ENCODE data around the gene DENND2A. TPM values are rescaled to one million over a fixed set of nuclear protein-coding genes. Genes with fewer than 3 reads are reported as not detected.
"Not testable (repeated sequence)": the region's sequence is repeated elsewhere in the genome, so short reads cannot be mapped to it uniquely, and the experiment has no call there.

DENND2A gene
- total and polyA plus RNA-seq, 9 donors = 23.9 to 72.2 (median 48.3) TPM

- WGBS (ENCODE audit: insufficient coverage) = 69% methylated on average over 5 of the region's 12 CpGs
- Histone ChIP-seq H3K36me3 (ENCODE audit: control insufficient read depth, insufficient read depth, low read length) (no peaks in the 10 kb centered on the region), H3K27me3 (ENCODE audit: control insufficient read depth, insufficient read depth, low read length) (no peaks in the 10 kb centered on the region), H3K4me1 (ENCODE audit: control insufficient read depth, insufficient read depth, low read length) (peaks cover 11% of the 10 kb centered on the region), H3K9me3 (replicated peaks; ENCODE audit: control insufficient read depth, low read depth, low read length) (no peaks in the 10 kb centered on the region), H3K4me3 (ENCODE audit: low read length) (no peak overlapping the region), H3K27ac (ENCODE audit: low read length) (no peak overlapping the region)
- DNase-seq = no peak
Measured at GRCh38 chr7:140650367-140650766, 9.8 kb upstream of the DENND2A start.

- H3K9me3 ChIP-seq (replicated peaks; ENCODE audit: control insufficient read depth, low read depth, low read length) = no peaks in the 10 kb centered on the region
- no peaks in the 10 kb centered on the region for H3K27me3 ChIP-seq (ENCODE audit: control insufficient read depth, insufficient read depth, low read length)
- H3K36me3 ChIP-seq (ENCODE audit: control insufficient read depth, insufficient read depth, low read length) = no peaks in the 10 kb centered on the region
- no peak overlapping the region for H3K4me3 ChIP-seq (ENCODE audit: low read length)
- H3K27ac ChIP-seq (ENCODE audit: low read length) = no peak overlapping the region
- DNase-seq = no peak
- WGBS (ENCODE audit: insufficient coverage) = no CpG with 5 or more reads among the region's 6 CpGs
- peaks cover 11% of the 10 kb centered on the region for H3K4me1 ChIP-seq (ENCODE audit: control insufficient read depth, insufficient read depth, low read length)
Measured at GRCh38 chr7:140649556-140650205, 9.1 kb upstream of the DENND2A start.

GRCh38 chr7:140646931-140647647 lies 6.5 kb upstream of the DENND2A start:
- peak; percentile 48 for DNase-seq
- H3K4me1 ChIP-seq (ENCODE audit: control insufficient read depth, insufficient read depth, low read length) = peaks cover 4% of the 10 kb centered on the region
- 10% methylated on average over 2 of the region's 8 CpGs for WGBS (ENCODE audit: insufficient coverage)
- no peaks in the 10 kb centered on the region for H3K9me3 ChIP-seq (replicated peaks; ENCODE audit: control insufficient read depth, low read depth, low read length)
- H3K27ac ChIP-seq (ENCODE audit: low read length) = no peak overlapping the region
- H3K4me3 ChIP-seq (ENCODE audit: low read length) = no peak overlapping the region
- no peaks in the 10 kb centered on the region for H3K36me3 ChIP-seq (ENCODE audit: control insufficient read depth, insufficient read depth, low read length)
- H3K27me3 ChIP-seq (ENCODE audit: control insufficient read depth, insufficient read depth, low read length) = no peaks in the 10 kb centered on the region

GRCh38 chr7:140645166-140645900 lies 4.7 kb upstream of the DENND2A start:
- no peak overlapping the region for H3K27ac ChIP-seq (ENCODE audit: low read length)
- no peaks in the 10 kb centered on the region for H3K9me3 ChIP-seq (replicated peaks; ENCODE audit: control insufficient read depth, low read depth, low read length)
- H3K27me3 ChIP-seq (ENCODE audit: control insufficient read depth, insufficient read depth, low read length) = peaks cover 6% of the 10 kb centered on the region
- peaks cover 15% of the 10 kb centered on the region for H3K4me1 ChIP-seq (ENCODE audit: control insufficient read depth, insufficient read depth, low read length)
- DNase-seq = no peak
- no peak overlapping the region for H3K4me3 ChIP-seq (ENCODE audit: low read length)
- no peaks in the 10 kb centered on the region for H3K36me3 ChIP-seq (ENCODE audit: control insufficient read depth, insufficient read depth, low read length)
- WGBS (ENCODE audit: insufficient coverage) = 82% methylated on average over 5 of the region's 8 CpGs

- not testable (repeated sequence) for H3K9me3 ChIP-seq (replicated peaks; ENCODE audit: control insufficient read depth, low read depth, low read length); DNase-seq; H3K27ac ChIP-seq (ENCODE audit: low read length); H3K4me3 ChIP-seq (ENCODE audit: low read length); H3K27me3 ChIP-seq (ENCODE audit: control insufficient read depth, insufficient read depth, low read length); H3K36me3 ChIP-seq (ENCODE audit: control insufficient read depth, insufficient read depth, low read length)
- 95% methylated on average over 11 of the region's 13 CpGs for WGBS (ENCODE audit: insufficient coverage)
- H3K4me1 ChIP-seq (ENCODE audit: control insufficient read depth, insufficient read depth, low read length) = peaks cover 15% of the 10 kb centered on the region
Measured at GRCh38 chr7:140644761-140645160, 4.1 kb upstream of the DENND2A start.

GRCh38 chr7:140643416-140643815 lies 2.8 kb upstream of the DENND2A start:
- Histone ChIP-seq H3K36me3 (ENCODE audit: control insufficient read depth, insufficient read depth, low read length) (no peaks in the 10 kb centered on the region), H3K27me3 (ENCODE audit: control insufficient read depth, insufficient read depth, low read length) (peaks cover 8% of the 10 kb centered on the region), H3K4me1 (ENCODE audit: control insufficient read depth, insufficient read depth, low read length) (peaks cover 24% of the 10 kb centered on the region), H3K27ac (ENCODE audit: low read length) (no peak overlapping the region), H3K4me3 (ENCODE audit: low read length) (no peak overlapping the region), H3K9me3 (replicated peaks; ENCODE audit: control insufficient read depth, low read depth, low read length) (no peaks in the 10 kb centered on the region)
- WGBS (ENCODE audit: insufficient coverage) = no CpG with 5 or more reads among the region's 5 CpGs
- DNase-seq = no peak

- 15% methylated on average over 9 of the region's 15 CpGs for WGBS (ENCODE audit: insufficient coverage)
- H3K4me3 ChIP-seq (ENCODE audit: low read length) = peak overlapping the region; percentile 78
- peaks cover 36% of the 10 kb centered on the region for H3K4me1 ChIP-seq (ENCODE audit: control insufficient read depth, insufficient read depth, low read length)
- peaks cover 6% of the 10 kb centered on the region for H3K36me3 ChIP-seq (ENCODE audit: control insufficient read depth, insufficient read depth, low read length)
- peak overlapping the region; percentile 98 for H3K27ac ChIP-seq (ENCODE audit: low read length)
- H3K27me3 ChIP-seq (ENCODE audit: control insufficient read depth, insufficient read depth, low read length) = peaks cover 8% of the 10 kb centered on the region
- DNase-seq = peak; percentile 63
- no peaks in the 10 kb centered on the region for H3K9me3 ChIP-seq (replicated peaks; ENCODE audit: control insufficient read depth, low read depth, low read length)
Measured at GRCh38 chr7:140641524-140642195, 1.0 kb upstream of the DENND2A start.

- Histone ChIP-seq H3K9me3 (replicated peaks; ENCODE audit: control insufficient read depth, low read depth, low read length) (no peaks in the 10 kb centered on the region), H3K36me3 (ENCODE audit: control insufficient read depth, insufficient read depth, low read length) (peaks cover 11% of the 10 kb centered on the region), H3K4me3 (ENCODE audit: low read length) (peak overlapping the region; percentile 92), H3K27me3 (ENCODE audit: control insufficient read depth, insufficient read depth, low read length) (peaks cover 8% of the 10 kb centered on the region), H3K27ac (ENCODE audit: low read length) (peak overlapping the region; percentile 93), H3K4me1 (ENCODE audit: control insufficient read depth, insufficient read depth, low read length) (peaks cover 50% of the 10 kb centered on the region)
- WGBS (ENCODE audit: insufficient coverage) = under 1% methylated on average over 74 of the region's 74 CpGs
- DNase-seq = peak; percentile 72
Measured at GRCh38 chr7:140640060-140640637, 464 bp downstream of the DENND2A start.

GRCh38 chr7:140639366-140640053 lies 1.1 kb downstream of the DENND2A start:
- peaks cover 8% of the 10 kb centered on the region for H3K27me3 ChIP-seq (ENCODE audit: control insufficient read depth, insufficient read depth, low read length)
- WGBS (ENCODE audit: insufficient coverage) = 2% methylated on average over 11 of the region's 15 CpGs

More at GRCh38 chr7:140639366-140640053, 1.1 kb downstream of the DENND2A start:
- no peaks in the 10 kb centered on the region for H3K9me3 ChIP-seq (replicated peaks; ENCODE audit: control insufficient read depth, low read depth, low read length)
- H3K36me3 ChIP-seq (ENCODE audit: control insufficient read depth, insufficient read depth, low read length) = peaks cover 11% of the 10 kb centered on the region
- H3K4me1 ChIP-seq (ENCODE audit: control insufficient read depth, insufficient read depth, low read length) = peaks cover 50% of the 10 kb centered on the region
- H3K27ac ChIP-seq (ENCODE audit: low read length) = peak overlapping the region; percentile 93
- peak; percentile 90 for DNase-seq
- H3K4me3 ChIP-seq (ENCODE audit: low read length) = peak overlapping the region; percentile 92
